ENCODE results near the gene NRG3.

Gene NRG3

GRCh38 chr10:82396886-82397285 lies 521.9 kb downstream of the NRG3 start:
- no peak for ATAC-seq
- TF ChIP-seq SNAI2 (CRISPR knock-in tag; IDR thresholded peaks at IDR 0.05), result no peak
- no peak for TF ChIP-seq CREB5 (CRISPR knock-in tag; IDR thresholded peaks at IDR 0.05; ENCODE audit: low read depth)
- TF ChIP-seq ZNF70 (CRISPR knock-in tag; IDR thresholded peaks at IDR 0.05), result no peak
- TF ChIP-seq ZC3H10 (CRISPR knock-in tag; IDR thresholded peaks at IDR 0.05), result no peak
- no peak for TF ChIP-seq ARNTL (CRISPR knock-in tag; IDR thresholded peaks at IDR 0.05; ENCODE audit: borderline replicate concordance, low read depth)
- no peak for TF ChIP-seq TCF4 (CRISPR knock-in tag; IDR thresholded peaks at IDR 0.05; ENCODE audit: borderline replicate concordance)
- no peak for TF ChIP-seq PPARA (CRISPR knock-in tag; IDR thresholded peaks at IDR 0.05; ENCODE audit: borderline replicate concordance)
- no peak for TF ChIP-seq POU6F1 (CRISPR knock-in tag; IDR thresholded peaks at IDR 0.05; ENCODE audit: borderline replicate concordance, low read depth)
- TF ChIP-seq CSRNP3 (CRISPR knock-in tag; IDR thresholded peaks at IDR 0.05), result no peak
- TF ChIP-seq GLIS3 (CRISPR knock-in tag; IDR thresholded peaks at IDR 0.05), result no peak
- TF ChIP-seq BACH2 (CRISPR knock-in tag; IDR thresholded peaks at IDR 0.05; ENCODE audit: borderline replicate concordance), result no peak
- no peak for TF ChIP-seq ZFP30 (CRISPR knock-in tag; IDR thresholded peaks at IDR 0.05)
- no peak for TF ChIP-seq ISL1 (CRISPR knock-in tag; IDR thresholded peaks at IDR 0.05)
- no peak for TF ChIP-seq TSHZ2 (CRISPR knock-in tag; IDR thresholded peaks at IDR 0.05)
- TF ChIP-seq ZFP3 (CRISPR knock-in tag; IDR thresholded peaks at IDR 0.05), result no peak
- no peak for TF ChIP-seq ZNF8 (CRISPR knock-in tag; IDR thresholded peaks at IDR 0.05)
- TF ChIP-seq ZNF565 (CRISPR knock-in tag; conservative IDR thresholded peaks at IDR 0.05; ENCODE audit: low read depth), result no peak
- TF ChIP-seq OSR1 (CRISPR knock-in tag; IDR thresholded peaks at IDR 0.05), result no peak
- TF ChIP-seq TOX (CRISPR knock-in tag; IDR thresholded peaks at IDR 0.05; ENCODE audit: borderline replicate concordance), result no peak

- TF ChIP-seq ZC3H10 (CRISPR knock-in tag; IDR thresholded peaks at IDR 0.05), result no peak
- TF ChIP-seq ISL1 (CRISPR knock-in tag; IDR thresholded peaks at IDR 0.05), result 0 out of 2 replicates have a peak, but pooled peaks have one; percentile 4
- no peak for TF ChIP-seq ZFP3 (CRISPR knock-in tag; IDR thresholded peaks at IDR 0.05)
- TF ChIP-seq ZNF8 (CRISPR knock-in tag; IDR thresholded peaks at IDR 0.05), result no peak
- ATAC-seq, result no peak
These were observed 522.9 kb downstream of the NRG3 start for GRCh38 chr10:82397854-82398253.

GRCh38 chr10:82399850-82400249 lies 524.9 kb downstream of the NRG3 start:
- TF ChIP-seq POU6F1 (CRISPR knock-in tag; IDR thresholded peaks at IDR 0.05; ENCODE audit: borderline replicate concordance, low read depth) (no peak), ZFP3 (CRISPR knock-in tag; IDR thresholded peaks at IDR 0.05) (no peak), RARB (CRISPR knock-in tag; IDR thresholded peaks at IDR 0.05) (no peak), ZNF70 (CRISPR knock-in tag; IDR thresholded peaks at IDR 0.05) (no peak), GLIS3 (CRISPR knock-in tag; IDR thresholded peaks at IDR 0.05) (0 out of 2 replicates have a peak, but pooled peaks have one; percentile 55), ZFP30 (CRISPR knock-in tag; IDR thresholded peaks at IDR 0.05) (no peak), OSR1 (CRISPR knock-in tag; IDR thresholded peaks at IDR 0.05) (no peak), TSHZ2 (CRISPR knock-in tag; IDR thresholded peaks at IDR 0.05) (peak; percentile 94), CSDC2 (CRISPR knock-in tag; IDR thresholded peaks at IDR 0.05) (no peak), SNAI2 (CRISPR knock-in tag; IDR thresholded peaks at IDR 0.05) (no peak), ZNF565 (CRISPR knock-in tag; conservative IDR thresholded peaks at IDR 0.05; ENCODE audit: low read depth) (no peak), CREB5 (CRISPR knock-in tag; IDR thresholded peaks at IDR 0.05; ENCODE audit: low read depth) (no peak), ZNF8 (CRISPR knock-in tag; IDR thresholded peaks at IDR 0.05) (no peak), ISL1 (CRISPR knock-in tag; IDR thresholded peaks at IDR 0.05) (peak; percentile 75), TCF4 (CRISPR knock-in tag; IDR thresholded peaks at IDR 0.05; ENCODE audit: borderline replicate concordance) (peak; percentile 75), ARNTL (CRISPR knock-in tag; IDR thresholded peaks at IDR 0.05; ENCODE audit: borderline replicate concordance, low read depth) (no peak), CSRNP3 (CRISPR knock-in tag; IDR thresholded peaks at IDR 0.05) (0 out of 2 replicates have a peak, but pooled peaks have one; percentile 27)

More at GRCh38 chr10:82399850-82400249, 524.9 kb downstream of the NRG3 start:
- no peak for ATAC-seq
